Pulmonary artery endothelial cell (primary cell): ENCODE data around the gene NR2F2. TPM values are rescaled to one million over a fixed set of nuclear protein-coding genes. Genes with fewer than 3 reads are reported as not detected.

Experiments used
- DNase-seq: peaks from one replicate; pipeline ENCODE4 v3.0.0-alpha.2; 2011; ENCODE audit warnings: low read depth, low spot score
- total RNA-seq: library from RNA; depleted of rRNA; stranded (reverse); fragments of >200 nt; gene quantifications from 2 replicates; pipeline ENCODE4 v1.2.3, GENCODE V29; 2014

Gene NR2F2
- total RNA-seq, 1 donor from 2014 or later: 13.6 TPM

GRCh38 chr15:96316953-96317629 lies 13.4 kb upstream of the NR2F2 start:
- DNase-seq: no peak

- no peak for DNase-seq
Measured at GRCh38 chr15:96320107-96320506, 10.4 kb upstream of the NR2F2 start.

- DNase-seq: no peak
Measured at GRCh38 chr15:96320703-96321638, 9.5 kb upstream of the NR2F2 start.

GRCh38 chr15:96321639-96322535 lies 8.6 kb upstream of the NR2F2 start:
- no peak for DNase-seq

- DNase-seq: no peak
Measured at GRCh38 chr15:96322536-96323318, 7.8 kb upstream of the NR2F2 start.

GRCh38 chr15:96323319-96324145 lies 7.0 kb upstream of the NR2F2 start:
- no peak for DNase-seq

GRCh38 chr15:96324192-96324895 lies 6.2 kb upstream of the NR2F2 start:
- no peak for DNase-seq

- DNase-seq: no peak
Measured at GRCh38 chr15:96324940-96325540, 5.5 kb upstream of the NR2F2 start.

GRCh38 chr15:96325541-96326327 lies 4.8 kb upstream of the NR2F2 start:
- DNase-seq: no peak

GRCh38 chr15:96326328-96327154 lies 4.0 kb upstream of the NR2F2 start:
- no peak for DNase-seq

- peak; percentile 71 for DNase-seq
Measured at GRCh38 chr15:96327155-96327741, 3.3 kb upstream of the NR2F2 start.

- no peak for DNase-seq
Measured at GRCh38 chr15:96328181-96328876, 2.2 kb upstream of the NR2F2 start.

GRCh38 chr15:96328877-96329195 lies 1.7 kb upstream of the NR2F2 start:
- no peak for DNase-seq

GRCh38 chr15:96329403-96329981 lies 1.0 kb upstream of the NR2F2 start:
- DNase-seq: no peak

GRCh38 chr15:96330064-96330449 lies 443 bp upstream of the NR2F2 start:
- no peak for DNase-seq
